Kidney epithelial cell (primary cell): ENCODE measurements around the gene MMP10. TPM values are rescaled to one million over a fixed set of nuclear protein-coding genes. Genes with fewer than 3 reads are reported as not detected.
A peak's percentile ranks its signal among the peaks of the same experiment; 100 is the strongest.

Experiments
- DNase-seq: peaks from one replicate; pipeline ENCODE4 v3.0.0-alpha.2; 2010; ENCODE audit warnings: low read depth
- H3K27me3 ChIP-seq: 2 replicates; pipeline ENCODE4 v1.6.0; 2011; ENCODE audit warnings: low read length; ENCODE audit not compliant: control insufficient read depth, insufficient read depth
- H3K36me3 ChIP-seq: 2 replicates; pipeline ENCODE4 v1.5.1; 2011; ENCODE audit warnings: low read length; ENCODE audit not compliant: control insufficient read depth, insufficient read depth
- H3K4me3 ChIP-seq: 2 replicates; pipeline ENCODE4 v1.5.1; 2011; ENCODE audit warnings: low read depth, mild to moderate bottlenecking, control low read depth, low read length
- CTCF ChIP-seq: IDR thresholded peaks from 2 replicates; pipeline ENCODE4 v1.5.1; 2011; ENCODE audit warnings: mild to moderate bottlenecking, moderate library complexity, low read length, control low read depth, inconsistent platforms; ENCODE audit not compliant: insufficient read depth, poor library complexity, severe bottlenecking
- total RNA-seq: library from RNA; depleted of rRNA; stranded (reverse); fragments of >200 nt; gene quantifications from 2 replicates; pipeline ENCODE4 v1.2.3, GENCODE V29; 2015

Gene MMP10
- total RNA-seq, 1 donor from 2014 or later: 8.7 TPM

DNA sequence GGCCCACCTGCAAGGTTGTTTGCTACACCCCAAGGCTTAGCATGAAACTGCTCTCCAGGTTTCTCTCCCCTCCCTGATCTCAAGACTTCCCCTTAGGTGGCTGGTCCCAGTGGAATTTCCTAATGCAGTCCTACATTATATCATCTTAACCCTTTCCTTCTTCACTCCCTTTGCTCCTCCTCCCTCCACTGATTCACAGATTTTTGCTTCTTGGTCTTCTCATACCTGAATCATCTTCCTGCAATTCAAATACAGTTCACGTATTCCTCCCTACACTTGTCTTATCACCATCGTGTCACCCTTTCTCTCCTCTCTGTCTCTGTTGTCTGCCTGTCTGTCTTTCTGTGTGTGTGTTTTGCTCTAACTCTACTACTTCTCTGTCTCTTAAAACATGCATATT, 17.0 kb downstream of the MMP10 start:
- DNase-seq: peak; percentile 29
- Histone ChIP-seq H3K27me3 (no peaks in the 10 kb centered on the region), H3K4me3 (no peak overlapping the region), H3K36me3 (no peaks in the 10 kb centered on the region)
- no peak for TF ChIP-seq CTCF

- no peak overlapping the region for H3K4me3 ChIP-seq
- DNase-seq: peak; percentile 71
- no peaks in the 10 kb centered on the region for H3K27me3 ChIP-seq
- H3K36me3 ChIP-seq: no peaks in the 10 kb centered on the region
- no peak for TF ChIP-seq CTCF
These were observed 18.1 kb downstream of the MMP10 start for GRCh38 chr11:102762361-102762767.

DNA sequence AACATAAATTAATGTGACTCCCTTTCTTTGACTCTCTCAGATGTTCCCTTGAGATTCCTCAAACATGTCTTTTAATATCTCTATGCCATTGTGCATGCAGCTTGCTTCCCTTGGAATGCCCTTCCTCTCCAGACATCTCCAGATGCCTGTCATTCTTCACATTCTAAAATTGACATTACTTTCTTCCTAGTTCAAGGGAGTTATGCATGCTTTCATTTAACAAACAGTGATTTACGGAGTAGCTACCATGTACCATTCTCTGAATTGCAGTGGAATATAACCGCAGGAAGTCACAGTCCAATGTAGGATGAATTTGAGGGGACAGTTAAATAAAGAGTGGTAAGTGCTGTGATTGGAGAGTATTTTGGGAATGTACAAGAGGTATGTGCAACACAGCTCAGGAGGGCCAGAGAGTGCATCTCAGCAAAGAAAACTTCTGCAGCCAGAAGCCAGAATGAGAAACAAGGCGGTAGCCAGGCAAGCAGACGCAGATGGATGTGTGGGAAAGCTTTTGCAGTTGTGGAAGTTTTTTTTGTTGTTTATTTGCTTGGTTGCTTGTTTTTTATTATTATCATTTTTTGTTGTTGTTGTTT, 18.7 kb downstream of the MMP10 start:
- TF ChIP-seq CTCF: no peak
- no peaks in the 10 kb centered on the region for H3K27me3 ChIP-seq
- H3K4me3 ChIP-seq: no peak overlapping the region
- peak; percentile 14 for DNase-seq
- no peaks in the 10 kb centered on the region for H3K36me3 ChIP-seq

GRCh38 chr11:102760344-102761035, 19.9 kb downstream of the MMP10 start:
- no peak for TF ChIP-seq CTCF
- Histone ChIP-seq H3K27me3 (no peaks in the 10 kb centered on the region), H3K4me3 (no peak overlapping the region), H3K36me3 (no peaks in the 10 kb centered on the region)
- peak; percentile 86 for DNase-seq

DNA sequence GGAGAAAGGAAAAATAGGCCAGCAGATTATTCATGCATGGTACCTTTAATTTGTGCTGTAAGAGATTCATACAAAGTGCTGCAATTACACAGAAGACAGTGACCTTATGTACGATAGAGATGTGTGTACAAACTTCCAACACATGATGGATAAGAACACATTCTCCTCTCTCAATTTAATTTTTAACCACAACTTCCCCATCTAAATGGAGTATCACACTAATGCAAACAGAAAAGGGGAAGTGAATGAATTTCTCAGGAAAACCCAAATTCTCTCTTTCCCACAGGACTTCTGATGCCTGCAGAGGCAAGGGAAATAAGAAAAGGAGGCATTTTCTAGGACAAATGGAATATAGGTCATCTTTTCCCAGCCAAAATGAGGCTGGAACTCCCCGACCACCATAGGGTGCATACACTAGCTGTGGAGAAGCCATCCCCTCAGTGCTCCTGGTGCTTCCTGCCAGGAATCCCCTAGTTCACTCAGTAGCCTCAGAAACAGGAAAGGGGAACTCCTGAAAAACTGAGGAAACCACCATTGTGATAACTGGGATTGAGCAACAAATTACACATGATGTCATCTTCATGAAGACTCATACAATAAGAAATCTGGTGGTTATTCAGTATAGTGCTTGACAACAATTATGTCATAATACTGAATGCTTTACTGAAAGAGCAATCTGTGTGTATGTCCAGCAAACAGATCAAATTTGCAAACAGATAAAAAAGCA, 22.4 kb downstream of the MMP10 start:
- Histone ChIP-seq H3K27me3 (no peaks in the 10 kb centered on the region), H3K36me3 (no peaks in the 10 kb centered on the region), H3K4me3 (no peak overlapping the region)
- TF ChIP-seq CTCF: no peak
- peak; percentile 62 for DNase-seq
